HepG2 (cell line): ENCODE results near the gene FIGLA. TPM values are rescaled to one million over a fixed set of nuclear protein-coding genes. Genes with fewer than 3 reads are reported as not detected.
A peak's percentile ranks its signal among the peaks of the same experiment; 100 is the strongest.

Experiments used
- ATAC-seq: fragments of 200-7000 bp; cut with Tn5 transposase; 3 replicates; pipeline ENCODE4 v1.9.1; 2020; ENCODE audit warnings: mild to moderate bottlenecking, moderate library complexity
- BruUV-seq: library from RNA; stranded (reverse); fragments of 400-500 nt; replicated peaks from 2 replicates; lab custom pipeline; 2021; lab: Mats Ljungman, UMichigan
- CTCF ChIA-PET: fragments of 300-600 bp; formaldehyde crosslinking; extraction: SDS; loops from one replicate; lab custom pipeline; 2021; ENCODE audit warnings: low total read pairs, inconsistent platforms, low intra/inter-chr PET ratio; lab: Yijun Ruan, JAX
- POLR2A ChIA-PET: fragments of 350-600 bp; sonication (Branson Sonifier 250); formaldehyde crosslinking; loops from one replicate; lab custom pipeline; 2020; ENCODE audit warnings: antibody characterized with exemption, inconsistent platforms; lab: Yijun Ruan, JAX
- DNase-seq: peaks from one replicate; pipeline ENCODE4 v3.0.0-alpha.2; 2015; ENCODE audit warnings: low spot score
- FAIRE-seq: peaks from 3 replicates; lab custom pipeline; 2011; peaks lifted over from hg19 to GRCh38; lab: Jason Lieb, UNC
- H2AFZ ChIP-seq: one replicate; pipeline ENCODE4 v1.6.1; 2011; ENCODE audit warnings: low read length, inconsistent platforms
- H3K27ac ChIP-seq: fragments of 300-600 bp; 3 replicates; pipeline ENCODE4 v1.8.0; 2011; ENCODE audit warnings: mixed run types, mild to moderate bottlenecking, mixed read lengths, low read length, inconsistent platforms; ENCODE audit not compliant: insufficient read depth; ENCODE audit errors: extremely low read length
- H3K27me3 ChIP-seq, 2 experiments: fragments of 200-600 bp in 1 of 2; 2 replicates in 1 of 2; 3 replicates in 1 of 2; pipeline versions ENCODE4 v1.6.0 to v1.8.0; 2011; ENCODE audit warnings: low read length in 2 of 2, mild to moderate bottlenecking in 2 of 2, moderate library complexity in 2 of 2, inconsistent platforms in 1 of 2; ENCODE audit not compliant: insufficient read depth in 2 of 2, control insufficient read depth in 1 of 2
- H3K36me3 ChIP-seq, 2 experiments: fragments of 200-600 bp in 1 of 2; replicated peaks in 1 of 2; 2 replicates in 1 of 2; 3 replicates in 1 of 2; pipeline versions ENCODE4 v1.5.1 to v1.8.0; 2011; ENCODE audit warnings: low read length in 2 of 2, inconsistent platforms in 1 of 2; ENCODE audit not compliant: insufficient read depth in 2 of 2, control insufficient read depth in 1 of 2
- H3K4me1 ChIP-seq: 2 replicates; pipeline ENCODE4 v1.5.1; 2012; ENCODE audit warnings: low read length, inconsistent platforms; ENCODE audit not compliant: insufficient read depth
- H3K4me2 ChIP-seq: 2 replicates; pipeline ENCODE4 v1.6.0; 2011; ENCODE audit warnings: low read depth, low read length, inconsistent platforms
- H3K4me3 ChIP-seq, 3 experiments: fragments of 200-600 bp in 1 of 3; sonication (generic), shearing (Covaris generic) in 1 of 3; replicated peaks in 1 of 3; 2 replicates each; pipeline ENCODE4 v1.5.1; 2011 to 2016; ENCODE audit warnings: low read length in 3 of 3, inconsistent platforms in 2 of 3, low read depth in 2 of 3, mild to moderate bottlenecking in 2 of 3, control low read depth in 1 of 3, mixed read lengths in 1 of 3; ENCODE audit not compliant: insufficient read depth in 1 of 3
- H3K79me2 ChIP-seq: one replicate; pipeline ENCODE4 v1.6.1; 2011; ENCODE audit warnings: low read length, inconsistent platforms; ENCODE audit not compliant: insufficient read depth
- H3K9ac ChIP-seq: 2 replicates; pipeline ENCODE4 v1.6.0; 2011; ENCODE audit warnings: mild to moderate bottlenecking, low read depth, low read length, inconsistent platforms; ENCODE audit not compliant: insufficient read depth
- H3K9me3 ChIP-seq: 2 replicates; pipeline ENCODE4 v1.5.1; 2012; ENCODE audit warnings: mild to moderate bottlenecking, low read length
- H4K20me1 ChIP-seq: 2 replicates; pipeline ENCODE4 v1.6.0; 2011; ENCODE audit warnings: inconsistent platforms, mild to moderate bottlenecking, low read length, moderate library complexity; ENCODE audit not compliant: insufficient read depth
- SOX13 ChIP-seq, 3 experiments: fragments of 450-650 bp in 1 of 3; sonication (generic) in 1 of 3; formaldehyde crosslinking in 1 of 3; IDR thresholded peaks in 2 of 3; conservative IDR thresholded peaks in 1 of 3; 2 replicates each; pipeline versions ENCODE4 v1.5.0 to v1.6.1; 2016 to 2020; ENCODE audit warnings: antibody characterized with exemption in 1 of 3, mild to moderate bottlenecking in 1 of 3, missing compliant biosample characterization in 1 of 3, missing genetic modification reagents in 1 of 3, moderate library complexity in 1 of 3
- ZEB1 ChIP-seq: IDR thresholded peaks from 2 replicates; pipeline ENCODE4 v1.6.1; 2012; ENCODE audit warnings: mild to moderate bottlenecking, low read depth, inconsistent platforms; ENCODE audit not compliant: insufficient replicate concordance
- ZFP82 ChIP-seq: sonication (generic); formaldehyde crosslinking; IDR thresholded peaks from 2 replicates; pipeline ENCODE4 v1.5.1; 2020; ENCODE audit warnings: mild to moderate bottlenecking, missing genetic modification reagents, borderline replicate concordance
- ZFYVE20 ChIP-seq: sonication (generic); formaldehyde crosslinking; IDR thresholded peaks from 2 replicates; pipeline ENCODE4 v1.8.0; 2023; ENCODE audit warnings: low read depth, mild to moderate bottlenecking, moderate library complexity, missing genetic modification reagents, borderline replicate concordance
- ZNF17 ChIP-seq: sonication (generic); formaldehyde crosslinking; IDR thresholded peaks from 2 replicates; pipeline ENCODE4 v1.5.0; 2020; ENCODE audit warnings: mild to moderate bottlenecking, missing genetic modification reagents
- ZNF484 ChIP-seq: sonication (generic); formaldehyde crosslinking; IDR thresholded peaks from 2 replicates; pipeline ENCODE4 v1.5.1; 2020; ENCODE audit warnings: mild to moderate bottlenecking, low read depth, missing genetic modification reagents, borderline replicate concordance
- WGBS: methylation state at CpG from one replicate; pipeline ENCODE4 v1.1.6; 2017; ENCODE audit warnings: low lambda C conversion rate; 5-methylcytosine and 5-hydroxymethylcytosine counted together
- in situ Hi-C: cut with HindIII; loops from 2 replicates; pipeline ENCODE4 v1.10.0; 2017; ENCODE audit warnings: low pct_unique_long_range_greater_than_20kb; ENCODE audit not compliant: extremely low pct_ligation_motif_present
- intact Hi-C: fragments of 100-400 bp; cut with micrococcal nuclease; formaldehyde crosslinking; loops from one replicate; pipeline ENCODE4 v1.10.0; 2022; ENCODE audit not compliant: unreplicated experiment
- polyA plus RNA-seq, 8 experiments: library from polyadenylated mRNA; depleted of rRNA in 3 of 8; stranded (reverse) in 7 of 8; unstranded in 1 of 8; fragments of >200 nt; fragmentation: Illumina TruSeq in 4 of 8; extraction: Trizol in 4 of 8; gene quantifications; 2 replicates each; pipeline versions ENCODE4 v1.2.1 to v1.2.3, GENCODE V29; 2011 to 2016; ENCODE audit warnings: low read depth in 4 of 8, missing spikeins in 1 of 8, mixed read lengths in 1 of 8; ENCODE audit not compliant: insufficient read depth in 1 of 8
- total RNA-seq, 5 experiments: library from RNA; depleted of rRNA; stranded (reverse); fragments of >200 nt; fragmentation: Illumina TruSeq; extraction: Trizol; gene quantifications; 2 replicates each; pipeline ENCODE4 v1.2.3, GENCODE V29; 2016; ENCODE audit warnings: low read depth in 1 of 5
- TF ChIP-seq, protein P1 (sequence below): sonication (generic); formaldehyde crosslinking; IDR thresholded peaks from 2 replicates; pipeline ENCODE4 v1.5.1; 2020; ENCODE audit warnings: mild to moderate bottlenecking, missing genetic modification reagents, borderline replicate concordance

Gene FIGLA
- total and polyA plus RNA-seq, 2 of the 13 experiments (the other 11 are each of a cell fraction or from before 2014, with no cell fraction given), result not detected

DNA sequence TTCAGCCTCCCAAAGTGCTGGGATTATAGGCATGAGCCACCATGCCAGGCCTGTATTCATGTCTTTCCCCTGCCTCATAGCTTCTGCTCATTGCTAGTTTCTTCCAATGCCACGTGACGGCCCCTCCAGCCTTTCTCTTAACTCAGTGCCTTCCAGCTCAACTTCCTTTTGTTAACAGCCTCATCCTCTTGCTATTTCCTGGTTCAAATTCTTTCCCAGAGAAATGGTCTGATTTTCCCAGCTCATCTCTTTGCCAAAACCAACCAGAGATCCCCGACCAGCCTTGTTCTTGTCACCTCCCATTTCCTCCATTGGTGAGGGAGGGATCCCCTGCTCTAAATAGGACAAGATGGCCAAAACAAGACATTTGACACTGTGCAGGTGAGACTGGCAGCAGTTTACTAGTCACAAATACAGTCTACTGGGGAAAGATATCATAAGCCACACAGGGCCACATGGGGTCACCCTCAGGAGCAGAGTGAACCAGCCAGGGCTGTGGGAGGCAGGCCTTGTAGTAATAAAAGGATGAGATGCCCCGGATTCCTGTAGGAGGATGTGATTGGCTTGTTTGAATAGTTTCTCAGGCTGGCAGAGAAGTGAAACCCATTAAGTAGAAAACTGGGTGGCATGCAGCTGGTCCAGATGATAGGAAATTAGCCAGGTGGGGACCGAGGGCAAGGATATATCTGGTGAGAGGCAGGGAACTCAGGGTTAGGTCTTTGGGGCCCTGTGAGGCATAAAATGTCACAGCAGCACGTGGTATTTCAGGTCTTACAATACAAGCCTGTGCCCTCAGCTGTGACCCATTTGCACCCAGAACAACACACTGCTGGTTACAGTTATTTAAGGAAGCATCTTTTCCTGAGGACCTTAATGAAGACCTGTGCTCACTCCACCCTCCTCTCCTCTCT, 38.7 kb upstream of the FIGLA start:
- ATAC-seq (peak; percentile 35; the same call in 2 of the 3 replicates), DNase-seq (no peak), FAIRE-seq (no peak)
- no peak for TF ChIP-seq ZFYVE20 (CRISPR knock-in tag)
- no peak for TF ChIP-seq SOX13 (IDR thresholded peaks at IDR 0.05)
- TF ChIP-seq SOX13 (CRISPR knock-in tag; conservative IDR thresholded peaks at IDR 0.05 in 1 of 2, IDR thresholded peaks at IDR 0.05 in 1 of 2), result no peak
- TF ChIP-seq ZEB1, result no peak
- TF ChIP-seq ZNF484 (CRISPR knock-in tag), result no peak
- TF ChIP-seq ZFP82, result no peak
- TF ChIP-seq, protein P1, sequence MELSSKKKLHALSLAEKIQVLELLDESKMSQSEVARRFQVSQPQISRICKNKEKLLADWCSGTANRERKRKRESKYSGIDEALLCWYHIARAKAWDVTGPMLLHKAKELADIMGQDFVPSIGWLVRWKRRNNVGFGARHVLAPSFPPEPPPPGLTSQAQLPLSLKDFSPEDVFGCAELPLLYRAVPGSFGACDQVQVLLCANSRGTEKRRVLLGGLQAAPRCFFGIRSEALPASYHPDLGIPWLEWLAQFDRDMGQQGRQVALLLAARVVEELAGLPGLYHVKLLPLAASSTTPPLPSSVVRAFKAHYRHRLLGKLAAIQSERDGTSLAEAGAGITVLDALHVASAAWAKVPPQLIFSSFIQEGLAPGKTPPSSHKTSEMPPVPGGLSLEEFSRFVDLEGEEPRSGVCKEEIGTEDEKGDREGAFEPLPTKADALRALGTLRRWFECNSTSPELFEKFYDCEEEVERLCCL (CRISPR knock-in tag), result no peak
- no peak for TF ChIP-seq ZNF17
- Histone ChIP-seq H3K9me3 (no peaks in the 10 kb centered on the region), H3K4me2 (no peak overlapping the region), H3K79me2 (no peaks in the 10 kb centered on the region), H3K27ac (no peak overlapping the region), H4K20me1 (no peaks in the 10 kb centered on the region), H3K27me3 (peaks cover 5 to 36% of the 10 kb centered on the region in 2 experiments; a peak in 4 of 5 replicates), H3K9ac (no peak overlapping the region), H3K4me3 (no peak overlapping the region), H2AFZ (no peak overlapping the region), H3K36me3 (no peaks in the 10 kb centered on the region), H3K4me1 (peaks cover 31% of the 10 kb centered on the region)
- POLR2A ChIA-PET, result interaction anchor here (1.3 kb wide), 1 partner anchor 21 kb away, joined by 3 read pairs; no protein-coding TSS in a partner anchor
- 23% methylated on average over 5 of the region's 6 CpGs for WGBS
- no TSS peak for BruUV-seq
- in situ Hi-C loops (no loop called here), intact Hi-C loops (no loop called here)
- CTCF ChIA-PET, result no interaction called here
